ENCODE data around the gene NAXD. TPM values are rescaled to one million over a fixed set of nuclear protein-coding genes. Genes with fewer than 3 reads are reported as not detected.

Gene NAXD
- total RNA-seq, 4 donors from 2014 or later: 20.4 to 25.8 (median 24.2) TPM

DNA sequence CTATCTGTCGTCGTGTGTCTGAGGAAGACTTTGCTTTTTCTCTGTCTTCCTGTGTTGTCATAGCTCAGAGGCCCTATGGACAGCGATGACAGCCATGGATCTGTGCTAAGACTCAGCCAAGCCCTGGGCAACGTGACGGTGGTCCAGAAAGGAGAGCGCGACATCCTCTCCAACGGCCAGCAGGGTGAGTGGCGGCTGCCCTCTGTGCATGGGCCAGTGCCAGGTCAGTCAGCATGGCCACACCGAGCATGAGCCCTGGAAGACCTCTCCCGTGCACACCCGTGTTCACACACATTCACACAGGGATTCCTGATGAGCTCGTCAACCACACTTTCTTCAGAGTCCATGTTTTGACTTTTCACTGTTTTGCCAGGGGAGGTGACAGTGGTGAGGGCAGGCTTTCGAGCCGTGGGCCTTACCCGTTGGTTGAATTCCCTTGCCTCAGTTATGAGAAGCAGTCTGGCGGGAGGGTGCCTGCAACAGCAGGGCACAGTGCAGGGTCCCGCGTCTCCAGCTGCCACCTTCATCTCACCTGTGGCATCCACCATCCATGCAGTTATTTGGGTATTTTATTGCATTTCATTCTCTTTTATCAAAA lies 20.2 kb downstream of the NAXD start:
- TF ChIP-seq, protein P1, sequence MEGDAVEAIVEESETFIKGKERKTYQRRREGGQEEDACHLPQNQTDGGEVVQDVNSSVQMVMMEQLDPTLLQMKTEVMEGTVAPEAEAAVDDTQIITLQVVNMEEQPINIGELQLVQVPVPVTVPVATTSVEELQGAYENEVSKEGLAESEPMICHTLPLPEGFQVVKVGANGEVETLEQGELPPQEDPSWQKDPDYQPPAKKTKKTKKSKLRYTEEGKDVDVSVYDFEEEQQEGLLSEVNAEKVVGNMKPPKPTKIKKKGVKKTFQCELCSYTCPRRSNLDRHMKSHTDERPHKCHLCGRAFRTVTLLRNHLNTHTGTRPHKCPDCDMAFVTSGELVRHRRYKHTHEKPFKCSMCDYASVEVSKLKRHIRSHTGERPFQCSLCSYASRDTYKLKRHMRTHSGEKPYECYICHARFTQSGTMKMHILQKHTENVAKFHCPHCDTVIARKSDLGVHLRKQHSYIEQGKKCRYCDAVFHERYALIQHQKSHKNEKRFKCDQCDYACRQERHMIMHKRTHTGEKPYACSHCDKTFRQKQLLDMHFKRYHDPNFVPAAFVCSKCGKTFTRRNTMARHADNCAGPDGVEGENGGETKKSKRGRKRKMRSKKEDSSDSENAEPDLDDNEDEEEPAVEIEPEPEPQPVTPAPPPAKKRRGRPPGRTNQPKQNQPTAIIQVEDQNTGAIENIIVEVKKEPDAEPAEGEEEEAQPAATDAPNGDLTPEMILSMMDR (IDR thresholded peaks at IDR 0.05): no peak
- DNase-seq (ENCODE audit: low spot score) (no peak), ATAC-seq (ENCODE audit: low FRiP score) (no peak)

DNA sequence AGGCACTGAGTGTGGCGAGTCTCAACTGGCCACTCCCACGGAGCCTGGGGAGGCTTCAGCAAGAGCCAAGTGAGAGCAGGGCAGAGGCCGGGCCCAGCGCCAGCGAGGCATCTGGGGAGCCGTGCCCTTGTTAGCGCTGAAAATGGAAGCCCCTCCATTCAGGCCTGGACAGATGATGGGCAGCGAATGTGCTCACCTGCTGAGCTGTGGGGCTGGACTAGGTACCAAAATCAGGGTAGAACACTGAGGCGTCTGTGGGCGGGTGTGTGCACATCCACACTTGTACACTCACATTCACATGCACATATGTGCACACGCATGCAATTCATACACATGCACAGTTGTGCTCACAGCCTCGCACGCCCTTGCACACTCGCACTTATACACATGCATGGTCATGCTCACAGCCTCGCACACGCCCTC lies 20.7 kb downstream of the NAXD start:
- no peak for ATAC-seq (ENCODE audit: low FRiP score)
- TF ChIP-seq, protein P1 (IDR thresholded peaks at IDR 0.05): no peak
- DNase-seq (ENCODE audit: low spot score): no peak

DNA sequence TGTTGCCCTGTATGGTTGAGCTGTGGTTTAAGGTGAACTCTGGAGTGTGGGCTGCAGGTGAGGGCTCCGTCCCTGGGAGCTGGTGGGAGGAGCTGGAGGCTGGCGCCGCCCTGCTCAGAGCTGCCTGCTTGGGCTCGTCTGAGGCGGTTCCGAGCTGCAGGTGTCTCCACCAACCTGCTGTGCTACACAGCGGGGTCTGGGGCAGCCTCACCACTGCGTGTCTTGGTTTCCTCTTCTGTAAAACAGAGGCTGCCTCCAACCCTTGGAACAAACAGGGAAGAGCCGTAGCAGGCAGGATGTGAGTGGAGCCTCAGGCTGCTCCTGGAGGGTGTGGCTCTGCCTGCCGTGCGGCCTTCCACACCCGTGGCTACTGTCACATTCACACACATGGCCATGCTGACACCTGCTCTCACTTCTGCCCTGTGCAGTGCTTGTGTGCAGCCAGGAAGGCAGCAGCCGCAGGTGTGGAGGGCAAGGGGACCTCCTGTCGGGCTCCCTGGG lies 21.4 kb downstream of the NAXD start:
- TF ChIP-seq, protein P1 (IDR thresholded peaks at IDR 0.05): no peak
- ATAC-seq (ENCODE audit: low FRiP score) (no peak), DNase-seq (ENCODE audit: low spot score) (no peak)

DNA sequence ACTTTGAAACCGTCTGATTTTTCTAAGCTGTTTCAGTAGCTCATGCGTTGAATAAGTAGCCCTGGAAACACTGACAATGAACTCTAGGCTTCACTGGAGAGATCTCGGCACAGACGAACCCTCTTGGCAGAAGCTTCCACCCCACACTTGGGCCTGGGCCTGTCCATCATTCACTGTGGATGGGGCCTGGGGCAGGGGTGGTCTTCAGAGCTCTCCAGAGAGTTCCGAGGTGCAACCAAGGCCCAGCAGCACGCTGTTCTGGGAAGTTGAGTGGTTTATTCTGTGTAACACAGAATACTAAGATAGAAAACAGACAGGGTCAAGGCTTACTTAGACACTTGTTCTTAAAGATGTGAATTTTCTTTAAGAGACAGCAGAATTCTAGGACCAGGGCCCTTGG lies 21.9 kb downstream of the NAXD start:
- DNase-seq (ENCODE audit: low spot score) (no peak), ATAC-seq (ENCODE audit: low FRiP score) (no peak)
- TF ChIP-seq, protein P1 (IDR thresholded peaks at IDR 0.05): no peak

DNA sequence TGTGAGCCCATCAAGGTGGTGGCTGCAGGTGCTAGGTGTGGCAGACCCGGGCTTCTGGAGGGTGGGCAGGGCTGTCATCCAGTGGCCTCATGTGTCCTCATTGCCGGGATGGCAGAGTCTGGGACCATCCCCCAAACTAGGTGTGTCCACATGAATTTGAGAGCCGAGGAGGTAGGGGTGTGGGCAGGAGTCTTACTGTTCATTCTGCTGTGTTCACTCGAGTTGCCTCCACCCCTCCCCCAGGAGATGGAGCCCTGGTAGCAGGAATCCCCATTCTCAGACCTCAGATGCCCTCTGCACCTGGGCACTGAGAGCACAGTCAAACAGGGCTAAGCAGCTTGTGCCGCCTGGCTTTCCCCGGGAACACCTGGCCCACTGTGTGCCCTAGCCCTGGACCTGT lies 22.4 kb downstream of the NAXD start:
- DNase-seq (ENCODE audit: low spot score): no peak
- TF ChIP-seq, protein P1 (IDR thresholded peaks at IDR 0.05): no peak
- ATAC-seq (ENCODE audit: low FRiP score): no peak

DNA sequence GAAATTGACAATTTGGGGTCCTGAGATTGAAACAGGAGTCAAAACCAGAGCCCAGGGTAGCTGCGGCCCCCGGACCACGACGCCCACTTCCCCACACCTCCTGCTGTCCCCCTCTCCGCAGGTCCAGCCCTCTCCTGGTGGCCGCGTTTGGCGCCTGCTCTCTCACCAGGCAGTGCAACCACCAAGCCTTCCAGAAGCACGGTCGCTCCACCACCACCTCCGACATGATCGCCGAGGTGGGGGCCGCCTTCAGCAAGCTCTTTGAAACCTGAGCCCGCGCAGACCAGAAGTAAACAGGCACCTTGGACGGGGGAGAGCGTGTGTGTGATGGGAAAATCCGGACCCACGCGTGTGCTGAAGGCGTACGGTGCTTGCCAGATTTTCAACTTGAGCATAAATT lies 22.9 kb downstream of the NAXD start:
- TF ChIP-seq, protein P1 (IDR thresholded peaks at IDR 0.05): no peak
- ATAC-seq (ENCODE audit: low FRiP score) (no peak), DNase-seq (ENCODE audit: low spot score) (no peak)

Measured in omental fat pad (tissue), 4 donors.